Nephron (organoid): ENCODE measurements around the gene SENP3.

Source experiments
- H3K27ac Mint-ChIP-seq, 3 experiments: 2 replicates each; pipeline ENCODE4 v1.8.0; 2020; ENCODE audit warnings: mixed read lengths in 3 of 3, mild to moderate bottlenecking in 2 of 3, moderate library complexity in 1 of 3
- H3K27me3 Mint-ChIP-seq: 2 replicates; pipeline ENCODE4 v1.8.0; 2021; ENCODE audit warnings: low read depth, mild to moderate bottlenecking, moderate library complexity, mixed read lengths
- H3K36me3 Mint-ChIP-seq: 2 replicates; pipeline ENCODE4 v1.8.0; 2020; ENCODE audit warnings: low read depth, mixed read lengths
- H3K4me1 Mint-ChIP-seq: 2 replicates; pipeline ENCODE4 v1.8.0; 2020; ENCODE audit warnings: mixed read lengths
- H3K4me3 Mint-ChIP-seq, 3 experiments: 2 replicates each; pipeline ENCODE4 v1.8.0; 2020; ENCODE audit warnings: mild to moderate bottlenecking in 3 of 3, mixed read lengths in 3 of 3, moderate library complexity in 2 of 3
- H3K9me3 Mint-ChIP-seq: 2 replicates; pipeline ENCODE4 v1.8.0; 2020; ENCODE audit warnings: mixed read lengths
- CTCF ChIP-seq, 3 experiments: fragments of 200-600 bp; sonication (generic); IDR thresholded peaks; one replicate each; pipeline ENCODE4 v1.5.0; 2021; ENCODE audit warnings: antibody characterized with exemption in 3 of 3; ENCODE audit not compliant: unreplicated experiment in 3 of 3

Gene SENP3

DNA sequence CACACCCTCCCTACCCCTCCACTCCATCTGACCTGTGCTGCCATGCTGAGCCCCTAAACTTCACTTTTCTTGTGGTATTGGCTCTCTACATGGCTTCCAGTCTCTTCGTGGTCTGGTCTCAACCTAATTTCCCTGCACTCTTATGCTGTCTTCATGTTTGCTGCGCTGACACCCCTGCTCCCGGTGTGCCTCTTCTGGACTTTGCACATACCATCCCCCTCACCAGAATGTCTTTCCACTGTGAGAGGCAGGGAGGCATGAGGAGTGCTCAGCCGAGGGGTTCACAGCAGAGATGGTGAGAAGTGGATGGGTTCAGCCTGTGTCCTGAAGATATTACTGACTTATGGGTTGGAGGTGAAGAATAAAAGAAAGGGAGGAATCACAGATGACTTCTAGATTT lies 10.3 kb upstream of the SENP3 start:
- Mint-ChIP-seq H3K27me3 (peaks cover 7% of the 10 kb centered on the region), H3K27ac (peak overlapping the region; percentile 84 to 97 (median 96)), H3K4me1 (peaks cover 33% of the 10 kb centered on the region), H3K9me3 (no peaks in the 10 kb centered on the region), H3K36me3 (peaks cover 4% of the 10 kb centered on the region), H3K4me3 (peak overlapping the region; percentile 63 to 79 (median 78))
- TF ChIP-seq CTCF (IDR thresholded peaks at IDR 0.05; ENCODE audit: unreplicated experiment in 3 of 3), result no peak

DNA sequence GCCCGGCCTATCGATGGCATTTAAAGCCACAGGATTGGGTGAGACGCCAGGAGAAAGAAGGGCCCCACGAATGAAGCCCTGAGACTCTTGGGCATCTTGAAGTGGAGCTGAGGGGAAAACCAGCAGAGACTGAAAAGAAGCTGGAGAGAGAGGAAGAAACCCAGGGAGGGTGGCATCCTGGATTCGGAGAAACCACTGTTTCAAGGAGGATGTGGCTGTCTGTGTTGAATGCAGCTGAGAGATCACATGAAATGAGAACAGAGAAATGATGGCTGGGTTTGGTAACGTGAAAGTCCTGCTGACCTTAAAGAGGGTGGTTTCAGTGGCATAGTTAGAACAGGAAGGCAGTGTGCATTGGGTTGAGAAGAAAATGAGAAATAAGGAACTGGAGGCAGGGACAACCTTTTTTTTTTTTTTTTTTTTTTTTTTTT lies 9.1 kb upstream of the SENP3 start:
- Mint-ChIP-seq H3K4me1 (peaks cover 35% of the 10 kb centered on the region), H3K36me3 (peaks cover 4% of the 10 kb centered on the region), H3K9me3 (no peaks in the 10 kb centered on the region), H3K27me3 (peaks cover 7% of the 10 kb centered on the region), H3K4me3 (no peak overlapping the region), H3K27ac (peak overlapping the region in 2 of 3 experiments; percentile 20 to 97)
- no peak for TF ChIP-seq CTCF (IDR thresholded peaks at IDR 0.05; ENCODE audit: unreplicated experiment in 3 of 3)

- Mint-ChIP-seq H3K4me3 (no peak overlapping the region), H3K9me3 (no peaks in the 10 kb centered on the region), H3K27ac (peak overlapping the region in 1 of 3 experiments; percentile 17), H3K4me1 (peaks cover 41% of the 10 kb centered on the region), H3K36me3 (peaks cover 4% of the 10 kb centered on the region), H3K27me3 (peaks cover 4% of the 10 kb centered on the region)
- TF ChIP-seq CTCF (IDR thresholded peaks at IDR 0.05; ENCODE audit: unreplicated experiment in 3 of 3), result no peak
These were observed 8.4 kb upstream of the SENP3 start for GRCh38 chr17:7553356-7553755.

- H3K4me3 Mint-ChIP-seq, result peak overlapping the region in 2 of 3 experiments; percentile 33 to 37
- H3K9me3 Mint-ChIP-seq, result no peaks in the 10 kb centered on the region
- H3K27ac Mint-ChIP-seq, result peak overlapping the region; percentile 75 to 77 (median 76)
- peaks cover 4% of the 10 kb centered on the region for H3K36me3 Mint-ChIP-seq
- H3K4me1 Mint-ChIP-seq, result peaks cover 48% of the 10 kb centered on the region
- H3K27me3 Mint-ChIP-seq, result peaks cover 3% of the 10 kb centered on the region
- TF ChIP-seq CTCF (IDR thresholded peaks at IDR 0.05; ENCODE audit: unreplicated experiment in 3 of 3), result no peak
These were observed 6.3 kb upstream of the SENP3 start for GRCh38 chr17:7555320-7555948.

GRCh38 chr17:7556627-7557026 lies 5.1 kb upstream of the SENP3 start:
- Mint-ChIP-seq H3K4me1 (peaks cover 49% of the 10 kb centered on the region), H3K27me3 (no peaks in the 10 kb centered on the region), H3K9me3 (no peaks in the 10 kb centered on the region), H3K36me3 (peaks cover 4% of the 10 kb centered on the region), H3K4me3 (peak overlapping the region in 2 of 3 experiments; percentile 9 to 49), H3K27ac (peak overlapping the region; percentile 47 to 91 (median 64))
- no peak for TF ChIP-seq CTCF (IDR thresholded peaks at IDR 0.05; ENCODE audit: unreplicated experiment in 3 of 3)
